Fibroblast of the aortic adventitia (primary cell): Measurements from ENCODE around the gene NET1. TPM values are rescaled to one million over a fixed set of nuclear protein-coding genes. Genes with fewer than 3 reads are reported as not detected.

Experiments used
- DNase-seq: peaks from one replicate; pipeline ENCODE4 v3.0.0-alpha.2; 2010; ENCODE audit warnings: low read depth
- H3K4me3 ChIP-seq: 2 replicates; pipeline ENCODE4 v1.5.1; 2011; ENCODE audit warnings: low read depth, mild to moderate bottlenecking, control low read depth, low read length, moderate library complexity
- CTCF ChIP-seq: IDR thresholded peaks from 2 replicates; pipeline ENCODE4 v1.5.1; 2011; ENCODE audit warnings: mild to moderate bottlenecking, low read length, control low read depth, inconsistent platforms; ENCODE audit not compliant: insufficient read depth
- total RNA-seq: library from RNA; depleted of rRNA; stranded (reverse); fragments of >200 nt; gene quantifications from 2 replicates; pipeline ENCODE4 v1.2.3, GENCODE V29; 2012; ENCODE audit warnings: low replicate concordance

Gene NET1
- total RNA-seq, 1 donor = 33.9 TPM

DNA sequence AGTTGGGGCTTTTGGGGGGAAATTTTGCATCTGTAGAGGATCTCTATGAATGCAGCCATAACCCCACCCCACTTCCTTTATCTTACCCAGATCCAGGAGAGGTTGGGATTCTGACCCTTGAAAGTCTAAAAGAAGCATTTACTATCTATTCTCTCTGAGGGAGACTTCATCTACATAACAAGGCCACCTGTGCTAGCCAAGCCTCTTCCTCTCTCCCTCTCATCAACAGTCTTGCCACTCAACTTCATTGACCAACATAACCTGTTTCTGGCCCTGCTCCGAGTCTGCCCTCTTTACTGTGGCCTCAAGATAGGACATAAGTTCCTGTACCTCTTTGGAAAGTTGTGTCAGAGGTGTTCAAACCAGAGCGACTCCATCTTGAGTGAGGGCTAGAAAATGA is 27.1 kb upstream of the NET1 start:
- no peak overlapping the region for H3K4me3 ChIP-seq
- DNase-seq = no peak
- no peak for TF ChIP-seq CTCF

GRCh38 chr10:5387169-5387568 is 25.2 kb upstream of the NET1 start:
- no peak overlapping the region for H3K4me3 ChIP-seq
- no peak for DNase-seq
- TF ChIP-seq CTCF = no peak

DNA sequence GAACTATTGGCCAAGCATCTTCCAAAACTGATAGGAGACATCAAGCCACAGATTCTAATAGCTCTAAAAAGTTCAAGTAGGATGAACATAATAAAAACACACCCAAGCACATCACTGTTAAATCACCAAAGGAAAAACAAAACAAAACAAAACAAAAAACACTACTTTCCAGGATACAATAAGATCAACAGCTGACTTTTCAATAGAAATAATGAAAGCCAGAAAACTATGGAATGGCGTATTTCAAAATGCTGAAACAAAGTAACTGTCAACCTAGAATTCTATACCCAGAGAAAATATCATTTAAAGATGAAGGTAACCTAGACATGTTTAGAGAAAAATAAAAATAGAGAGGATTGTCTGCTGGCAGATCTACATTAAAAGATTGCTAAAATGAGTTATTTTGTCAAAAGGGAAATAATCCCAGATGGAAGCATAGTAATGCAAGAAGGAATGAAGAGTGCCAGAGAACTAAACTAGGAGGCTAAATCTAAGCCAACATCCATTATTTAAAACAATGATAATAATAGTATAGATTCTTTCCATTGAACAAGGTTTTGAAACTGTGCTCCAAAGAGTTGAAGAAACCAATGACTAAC is 21.7 kb upstream of the NET1 start:
- no peak for DNase-seq
- TF ChIP-seq CTCF = no peak
- H3K4me3 ChIP-seq = no peak overlapping the region

DNA sequence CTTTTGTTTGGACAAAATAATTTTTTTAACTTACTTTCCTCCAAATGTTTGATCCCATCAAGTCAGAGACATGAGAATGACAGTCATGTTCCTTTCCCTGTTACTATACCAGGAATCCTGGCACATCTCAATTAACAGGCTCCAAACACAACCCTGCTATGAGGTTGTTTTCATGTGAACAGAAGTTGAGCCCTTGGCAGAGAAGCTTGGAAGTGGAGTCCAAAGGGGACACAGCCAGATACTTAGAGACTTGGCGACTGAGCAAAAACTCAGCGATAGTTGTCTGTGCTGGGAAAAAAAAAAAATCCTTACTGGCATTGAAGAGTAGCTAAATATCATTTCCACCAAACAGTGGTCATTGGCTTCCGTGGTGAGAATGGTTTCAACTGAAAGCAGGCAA is 20.6 kb upstream of the NET1 start:
- DNase-seq = no peak
- H3K4me3 ChIP-seq = no peak overlapping the region
- no peak for TF ChIP-seq CTCF

DNA sequence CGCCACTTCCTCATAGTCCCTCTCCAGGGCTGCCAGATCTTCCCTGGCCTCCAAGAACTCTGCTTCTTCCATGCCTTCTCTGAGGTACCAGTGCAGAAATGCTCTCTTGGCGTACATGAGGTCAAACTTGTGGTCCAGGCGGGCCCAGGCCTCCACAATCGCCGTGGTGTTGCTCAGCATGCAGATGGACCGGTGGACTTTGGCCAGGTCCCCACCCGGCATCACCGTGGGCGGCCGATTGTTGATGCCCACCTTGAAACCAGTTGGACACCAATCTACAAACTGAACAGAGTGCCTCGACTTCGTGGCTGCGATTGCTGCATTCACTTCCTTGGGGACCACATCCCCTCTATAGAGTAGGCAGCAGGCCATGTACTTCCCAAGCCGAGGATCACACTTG is 18.8 kb upstream of the NET1 start:
- TF ChIP-seq CTCF = no peak
- no peak for DNase-seq
- H3K4me3 ChIP-seq = no peak overlapping the region

GRCh38 chr10:5395168-5395567 is 17.2 kb upstream of the NET1 start:
- no peak overlapping the region for H3K4me3 ChIP-seq
- no peak for DNase-seq
- no peak for TF ChIP-seq CTCF
